Activated naive CD4-positive, alpha-beta T cell treated with Interleukin-2 at 50 U/mL for 16 hours (primary cell): Measurements from ENCODE around the gene WDR19.
"Not testable (repeated sequence)": the region's sequence is repeated elsewhere in the genome, so short reads cannot be mapped to it uniquely, and the experiment has no call there.

Experiments
- DNase-seq: peaks from one replicate; pipeline ENCODE4 v3.0.0-alpha.2; 2020

The WDR19 gene

GRCh38 chr4:39181905-39182638 is at the start of gene WDR19:
WDR19 (plus strand) TSS chr4:39182529; CDS start chr4:39182558, 29 bp downstream.
- peak; percentile 99 for DNase-seq

GRCh38 chr4:39133623-39134022 is 48.7 kb upstream of the WDR19 start:
- DNase-seq: no peak

- DNase-seq: no peak
These were observed 47.5 kb upstream of the WDR19 start for GRCh38 chr4:39134683-39135306.

GRCh38 chr4:39138227-39138626 is 44.1 kb upstream of the WDR19 start:
- not testable (repeated sequence) for DNase-seq

GRCh38 chr4:39146211-39146610 is 36.1 kb upstream of the WDR19 start:
- DNase-seq: no peak

GRCh38 chr4:39154009-39154408 is 28.3 kb upstream of the WDR19 start:
- no peak for DNase-seq

- no peak for DNase-seq
These were observed 24.8 kb upstream of the WDR19 start for GRCh38 chr4:39157520-39157919.

GRCh38 chr4:39166177-39166576 is 16.2 kb upstream of the WDR19 start:
- no peak for DNase-seq

GRCh38 chr4:39166669-39167068 is 15.7 kb upstream of the WDR19 start:
- DNase-seq: no peak

- DNase-seq: no peak
These were observed 12.9 kb upstream of the WDR19 start for GRCh38 chr4:39169426-39169825.

- no peak for DNase-seq
These were observed 12.0 kb upstream of the WDR19 start for GRCh38 chr4:39170301-39170700.

GRCh38 chr4:39178706-39179105 is 3.6 kb upstream of the WDR19 start:
- DNase-seq: no peak

- DNase-seq: no peak
These were observed 2.6 kb upstream of the WDR19 start for GRCh38 chr4:39179681-39180080.

GRCh38 chr4:39180629-39181028 is 1.7 kb upstream of the WDR19 start:
- not testable (repeated sequence) for DNase-seq

- DNase-seq: no peak
These were observed 817 bp upstream of the WDR19 start for GRCh38 chr4:39181520-39181904.

GRCh38 chr4:39201963-39202362 is 19.6 kb downstream of the WDR19 start:
- DNase-seq: no peak

GRCh38 chr4:39204543-39204942 is 22.2 kb downstream of the WDR19 start:
- no peak for DNase-seq

GRCh38 chr4:39205000-39205399 is 22.7 kb downstream of the WDR19 start:
- DNase-seq: no peak

- DNase-seq: no peak
These were observed 23.1 kb downstream of the WDR19 start for GRCh38 chr4:39205476-39205875.

GRCh38 chr4:39227906-39228305 is 45.6 kb downstream of the WDR19 start:
- no peak for DNase-seq

- DNase-seq: no peak
These were observed 46.0 kb downstream of the WDR19 start for GRCh38 chr4:39228377-39228776.

- no peak for DNase-seq
These were observed 48.1 kb downstream of the WDR19 start for GRCh38 chr4:39230462-39230861.

- DNase-seq: no peak
These were observed 49.3 kb downstream of the WDR19 start for GRCh38 chr4:39231660-39232059.

- no peak for DNase-seq
These were observed 49.8 kb downstream of the WDR19 start for GRCh38 chr4:39232100-39232499.

GRCh38 chr4:39233114-39233513 is 50.8 kb downstream of the WDR19 start:
- no peak for DNase-seq
